ENCODE results near the gene NTSR2.

Gene NTSR2, protein sequence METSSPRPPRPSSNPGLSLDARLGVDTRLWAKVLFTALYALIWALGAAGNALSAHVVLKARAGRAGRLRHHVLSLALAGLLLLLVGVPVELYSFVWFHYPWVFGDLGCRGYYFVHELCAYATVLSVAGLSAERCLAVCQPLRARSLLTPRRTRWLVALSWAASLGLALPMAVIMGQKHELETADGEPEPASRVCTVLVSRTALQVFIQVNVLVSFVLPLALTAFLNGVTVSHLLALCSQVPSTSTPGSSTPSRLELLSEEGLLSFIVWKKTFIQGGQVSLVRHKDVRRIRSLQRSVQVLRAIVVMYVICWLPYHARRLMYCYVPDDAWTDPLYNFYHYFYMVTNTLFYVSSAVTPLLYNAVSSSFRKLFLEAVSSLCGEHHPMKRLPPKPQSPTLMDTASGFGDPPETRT

DNA sequence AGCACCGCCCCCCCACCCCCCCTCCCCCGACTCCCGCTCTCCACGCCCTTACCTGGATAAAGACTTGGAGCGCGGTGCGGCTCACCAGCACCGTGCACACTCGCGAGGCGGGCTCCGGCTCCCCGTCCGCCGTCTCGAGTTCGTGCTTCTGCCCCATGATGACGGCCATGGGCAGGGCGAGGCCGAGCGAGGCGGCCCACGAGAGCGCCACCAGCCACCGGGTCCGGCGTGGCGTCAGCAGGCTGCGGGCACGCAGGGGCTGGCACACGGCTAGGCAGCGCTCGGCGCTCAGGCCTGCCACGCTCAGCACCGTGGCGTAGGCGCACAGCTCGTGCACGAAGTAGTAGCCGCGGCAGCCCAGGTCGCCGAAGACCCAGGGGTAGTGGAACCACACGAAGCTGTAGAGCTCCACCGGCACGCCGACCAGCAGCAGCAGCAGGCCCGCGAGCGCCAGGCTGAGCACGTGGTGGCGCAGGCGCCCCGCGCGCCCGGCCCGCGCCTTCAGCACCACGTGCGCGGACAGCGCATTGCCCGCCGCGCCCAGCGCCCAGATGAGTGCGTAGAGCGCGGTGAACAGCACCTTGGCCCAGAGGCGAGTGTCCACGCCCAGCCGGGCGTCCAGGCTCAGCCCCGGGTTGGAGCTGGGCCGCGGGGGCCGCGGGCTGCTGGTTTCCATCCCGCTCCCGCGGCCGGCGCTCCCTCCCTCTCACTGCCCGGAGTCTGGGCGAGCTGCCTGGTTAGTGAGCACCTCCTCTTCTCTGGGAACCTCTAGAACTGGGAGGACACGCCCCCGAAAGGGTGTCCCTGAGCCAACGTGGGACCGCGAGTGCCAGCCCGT is at the start of gene NTSR2:
Gene NTSR2, minus strand, starts transcription at position 742 of the 838 bp plus-strand sequence. Its CDS starts 66 bp downstream, at position 676.
- TF ChIP-seq ZFX (IDR thresholded peaks at IDR 0.05; ENCODE audit: borderline replicate concordance) (no peak), CTCF (IDR thresholded peaks at IDR 0.05) (no peak; the same call in 1 of the 2 replicates)
- no peak within 1 kb of the TSS for H3K27ac ChIP-seq

DNA sequence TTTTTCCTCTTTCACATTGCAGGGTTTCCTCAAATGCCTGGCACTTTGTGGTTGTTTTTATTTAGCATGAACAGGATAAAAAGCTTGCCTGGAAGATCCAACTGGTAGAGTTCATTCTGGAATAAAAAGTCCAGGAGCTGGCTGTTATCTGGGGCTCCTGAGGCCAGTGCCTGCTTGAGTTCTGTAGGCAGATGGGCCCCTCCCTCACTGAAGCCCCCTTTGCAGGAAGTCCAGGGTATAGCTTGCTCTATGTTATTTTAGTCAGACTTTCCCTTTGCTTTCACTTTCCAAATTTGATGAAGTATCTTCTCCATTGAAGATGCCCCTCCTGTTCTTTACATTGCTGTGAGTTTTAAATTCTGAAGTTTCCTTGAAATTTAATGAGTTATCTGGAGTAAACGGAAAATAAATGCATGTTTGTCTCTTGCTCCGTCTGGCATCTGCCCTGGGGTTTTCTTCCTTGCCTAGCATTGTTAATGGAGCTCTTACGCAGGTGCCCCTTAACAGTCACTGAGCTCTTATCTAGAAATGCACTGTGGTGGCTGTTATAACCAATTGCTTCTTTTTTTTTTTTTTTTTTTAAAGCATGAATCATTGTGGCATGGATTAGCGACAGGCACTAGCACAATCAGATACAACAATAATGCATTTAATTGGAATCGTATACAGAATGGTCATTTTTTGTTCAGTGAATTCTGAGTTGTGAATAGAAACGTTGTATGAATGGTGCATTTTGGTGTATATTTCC is 49.4 kb upstream of the NTSR2 start:
- TF ChIP-seq ZFX (IDR thresholded peaks at IDR 0.05; ENCODE audit: borderline replicate concordance) (no peak), CTCF (IDR thresholded peaks at IDR 0.05) (no peak)
- no peak overlapping the region for H3K27ac ChIP-seq

DNA sequence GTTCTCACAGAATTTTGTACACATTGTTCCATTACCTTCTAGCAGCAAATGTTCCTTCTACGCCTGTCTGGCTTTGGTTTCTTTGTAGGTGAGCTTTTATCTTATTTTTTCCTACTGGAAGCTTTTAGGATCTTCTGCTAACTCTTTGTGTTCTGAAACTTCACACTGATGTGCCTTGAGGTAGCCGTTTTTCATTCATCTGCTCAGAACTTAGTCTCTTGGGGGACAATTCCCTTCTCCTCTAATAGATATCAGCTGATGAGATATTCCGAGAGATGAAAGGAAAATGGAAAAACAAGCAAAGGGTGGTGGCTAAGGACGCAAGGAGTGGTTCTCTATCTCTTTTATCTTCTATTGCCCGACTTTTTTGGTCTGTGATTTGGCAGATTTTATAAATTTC is 48.6 kb upstream of the NTSR2 start:
- TF ChIP-seq ZFX (IDR thresholded peaks at IDR 0.05; ENCODE audit: borderline replicate concordance) (no peak), CTCF (IDR thresholded peaks at IDR 0.05) (no peak)

GRCh38 chr2:11717623-11718022 is 47.6 kb upstream of the NTSR2 start:
- no peak for TF ChIP-seq ZFX (IDR thresholded peaks at IDR 0.05; ENCODE audit: borderline replicate concordance)
- no peak for TF ChIP-seq CTCF (IDR thresholded peaks at IDR 0.05)
- H3K27ac ChIP-seq, result no peak overlapping the region

More for the DNA sequence above, 48.6 kb upstream of the NTSR2 start:
- no peak overlapping the region for H3K27ac ChIP-seq

DNA sequence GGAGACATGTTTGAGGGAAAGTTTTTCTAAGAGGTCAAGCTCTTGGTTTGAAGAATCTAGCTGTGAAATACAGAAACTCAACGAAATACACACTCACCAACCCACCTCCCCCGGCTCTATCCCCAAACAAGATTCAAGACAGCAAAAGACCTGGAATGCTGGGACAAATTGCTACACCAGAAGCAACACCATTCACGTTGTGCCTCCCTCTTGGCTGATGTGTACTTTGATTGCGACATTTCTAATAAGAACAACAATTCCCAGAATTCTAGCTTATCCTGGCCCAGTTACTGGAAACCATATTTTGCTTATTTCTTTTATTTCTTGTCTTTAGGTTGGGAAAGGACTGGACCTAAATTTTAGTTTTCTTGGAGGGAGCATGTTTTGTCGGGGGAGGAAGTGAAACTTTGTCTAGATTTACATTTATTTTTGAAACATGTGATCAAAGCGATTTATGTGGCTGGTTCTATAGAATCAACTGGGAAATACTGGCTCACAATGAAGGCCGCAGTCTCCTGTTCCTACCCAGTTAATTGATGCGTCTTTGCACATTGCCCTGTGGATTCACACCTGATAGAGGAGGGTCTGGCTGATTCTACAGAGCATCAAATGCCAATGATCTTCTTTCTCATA is 46.8 kb upstream of the NTSR2 start:
- no peak for TF ChIP-seq ZFX (IDR thresholded peaks at IDR 0.05; ENCODE audit: borderline replicate concordance)
- TF ChIP-seq CTCF (IDR thresholded peaks at IDR 0.05), result no peak
- H3K27ac ChIP-seq, result no peak overlapping the region

DNA sequence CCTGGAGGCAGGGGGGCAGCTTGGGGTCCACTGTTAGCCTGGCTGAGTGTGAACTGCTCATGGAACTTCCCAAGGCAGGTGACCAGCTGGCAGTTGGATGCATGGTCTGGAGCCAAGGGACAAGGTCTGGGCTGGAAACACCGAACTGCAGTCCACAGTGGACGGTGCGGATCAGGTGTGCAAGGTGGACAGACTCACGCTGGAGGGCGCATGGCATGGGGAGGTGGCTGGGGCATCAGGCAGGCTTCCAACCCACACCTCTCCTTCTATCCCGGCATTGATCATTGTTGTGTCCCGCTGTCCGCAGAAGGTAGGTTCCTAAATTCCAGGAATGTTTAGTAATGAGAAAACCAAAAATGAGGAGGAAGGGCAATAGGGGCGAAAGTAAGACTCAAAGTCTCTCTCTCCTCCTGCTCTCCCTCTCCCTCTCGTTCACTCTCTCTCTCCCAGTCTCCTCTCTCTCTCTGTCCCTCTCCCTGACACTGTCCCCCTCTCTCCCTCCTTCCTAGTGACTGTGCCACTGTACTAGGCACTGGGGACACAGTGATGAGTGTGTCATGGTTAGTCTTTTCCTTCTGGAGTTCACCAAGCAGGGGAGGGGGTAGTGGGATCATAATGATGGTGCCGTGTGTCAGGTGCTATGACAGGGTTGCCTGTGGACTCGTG is 46.1 kb upstream of the NTSR2 start:
- TF ChIP-seq CTCF (IDR thresholded peaks at IDR 0.05), result no peak
- no peak for TF ChIP-seq ZFX (IDR thresholded peaks at IDR 0.05; ENCODE audit: borderline replicate concordance)
- H3K27ac ChIP-seq, result no peak overlapping the region

Measured in 22Rv1 (cell line).